ENCODE data around the gene CACNB1. TPM values are rescaled to one million over a fixed set of nuclear protein-coding genes. Genes with fewer than 3 reads are reported as not detected.

CACNB1 gene
- total and polyA plus RNA-seq, 2 experiments from 2014 or later = 1.9 to 4.2 TPM

- H3K36me3 ChIP-seq (replicated peaks; ENCODE audit: insufficient read depth, low read depth) = no peaks in the 10 kb centered on the region
- no peaks in the 10 kb centered on the region for H3K79me2 ChIP-seq
- DNase-seq (ENCODE audit: low spot score) = no peak
- H3K27me3 ChIP-seq = no peaks in the 10 kb centered on the region
- 95% methylated on average over 10 of the region's 10 CpGs for WGBS (ENCODE audit: low lambda C conversion rate, missing lambda C conversion rate)
- H3K27ac ChIP-seq = no peak overlapping the region
- H3K4me1 ChIP-seq (ENCODE audit: insufficient read depth) = no peaks in the 10 kb centered on the region
- H3K9me3 ChIP-seq (ENCODE audit: low read depth) = no peaks in the 10 kb centered on the region
- no peak overlapping the region for H3K4me2 ChIP-seq
- H4K20me1 ChIP-seq (ENCODE audit: insufficient read depth, poor library complexity, severe bottlenecking) = no peaks in the 10 kb centered on the region
- no peak overlapping the region for H3K4me3 ChIP-seq
- H2AFZ ChIP-seq = no peak overlapping the region
- TF ChIP-seq EZH2phosphoT487 (IDR thresholded peaks at IDR 0.05; ENCODE audit: low read depth, severe bottlenecking, unreplicated experiment) (no peak), EZH2 (IDR thresholded peaks at IDR 0.05; ENCODE audit: borderline replicate concordance) (no peak), CTCF (IDR thresholded peaks at IDR 0.05; ENCODE audit: poor library complexity) (no peak)
- H3K9me2 ChIP-seq (replicated peaks; ENCODE audit: insufficient read depth) = no peaks in the 10 kb centered on the region
Measured at GRCh38 chr17:39183720-39184119, 13.7 kb downstream of the CACNB1 start.

- H3K4me2 ChIP-seq = no peak overlapping the region
- no peaks in the 10 kb centered on the region for H3K79me2 ChIP-seq
- DNase-seq (ENCODE audit: low spot score) = no peak
- no peaks in the 10 kb centered on the region for H3K9me2 ChIP-seq (replicated peaks; ENCODE audit: insufficient read depth)
- TF ChIP-seq EZH2 (IDR thresholded peaks at IDR 0.05; ENCODE audit: borderline replicate concordance) = no peak
- TF ChIP-seq CTCF (IDR thresholded peaks at IDR 0.05; ENCODE audit: poor library complexity) = no peak
- TF ChIP-seq EZH2phosphoT487 (IDR thresholded peaks at IDR 0.05; ENCODE audit: low read depth, severe bottlenecking, unreplicated experiment) = no peak
- no peak overlapping the region for H2AFZ ChIP-seq
- H4K20me1 ChIP-seq (ENCODE audit: insufficient read depth, poor library complexity, severe bottlenecking) = no peaks in the 10 kb centered on the region
- no peaks in the 10 kb centered on the region for H3K36me3 ChIP-seq (replicated peaks; ENCODE audit: insufficient read depth, low read depth)
- no peak overlapping the region for H3K27ac ChIP-seq
- H3K4me1 ChIP-seq (ENCODE audit: insufficient read depth) = no peaks in the 10 kb centered on the region
- H3K4me3 ChIP-seq = no peak overlapping the region
- H3K9me3 ChIP-seq (ENCODE audit: low read depth) = no peaks in the 10 kb centered on the region
- 95% methylated on average over 5 of the region's 5 CpGs for WGBS (ENCODE audit: low lambda C conversion rate, missing lambda C conversion rate)
- H3K27me3 ChIP-seq = no peaks in the 10 kb centered on the region
Measured at GRCh38 chr17:39183045-39183444, 14.4 kb downstream of the CACNB1 start.

- Histone ChIP-seq H3K79me2 (no peaks in the 10 kb centered on the region), H3K27ac (no peak overlapping the region), H3K36me3 (replicated peaks; ENCODE audit: insufficient read depth, low read depth) (no peaks in the 10 kb centered on the region), H2AFZ (no peak overlapping the region), H3K9me3 (ENCODE audit: low read depth) (no peaks in the 10 kb centered on the region), H3K4me2 (no peak overlapping the region), H3K4me1 (ENCODE audit: insufficient read depth) (no peaks in the 10 kb centered on the region), H3K4me3 (no peak overlapping the region), H3K27me3 (no peaks in the 10 kb centered on the region), H3K9me2 (replicated peaks; ENCODE audit: insufficient read depth) (no peaks in the 10 kb centered on the region), H4K20me1 (ENCODE audit: insufficient read depth, poor library complexity, severe bottlenecking) (no peaks in the 10 kb centered on the region)
- no peak for TF ChIP-seq EZH2 (IDR thresholded peaks at IDR 0.05; ENCODE audit: borderline replicate concordance)
- TF ChIP-seq CTCF (IDR thresholded peaks at IDR 0.05; ENCODE audit: poor library complexity) = no peak
- TF ChIP-seq EZH2phosphoT487 (IDR thresholded peaks at IDR 0.05; ENCODE audit: low read depth, severe bottlenecking, unreplicated experiment) = no peak
- DNase-seq (ENCODE audit: low spot score) = no peak
- WGBS (ENCODE audit: low lambda C conversion rate, missing lambda C conversion rate) = 92% methylated on average over 5 of the region's 5 CpGs
Measured at GRCh38 chr17:39181303-39181702, 16.2 kb downstream of the CACNB1 start.

GRCh38 chr17:39178536-39178935 is 18.9 kb downstream of the CACNB1 start:
- H3K9me3 ChIP-seq (ENCODE audit: low read depth) = no peaks in the 10 kb centered on the region
- H3K36me3 ChIP-seq (replicated peaks; ENCODE audit: insufficient read depth, low read depth) = no peaks in the 10 kb centered on the region
- no peak overlapping the region for H2AFZ ChIP-seq
- no peak for DNase-seq (ENCODE audit: low spot score)
- TF ChIP-seq EZH2phosphoT487 (IDR thresholded peaks at IDR 0.05; ENCODE audit: low read depth, severe bottlenecking, unreplicated experiment) (no peak), EZH2 (IDR thresholded peaks at IDR 0.05; ENCODE audit: borderline replicate concordance) (no peak), CTCF (IDR thresholded peaks at IDR 0.05; ENCODE audit: poor library complexity) (no peak)
- H3K4me3 ChIP-seq = no peak overlapping the region
- 65% methylated on average over 4 of the region's 4 CpGs for WGBS (ENCODE audit: low lambda C conversion rate, missing lambda C conversion rate)
- no peaks in the 10 kb centered on the region for H3K27me3 ChIP-seq
- H3K9me2 ChIP-seq (replicated peaks; ENCODE audit: insufficient read depth) = no peaks in the 10 kb centered on the region
- H3K79me2 ChIP-seq = no peaks in the 10 kb centered on the region
- no peaks in the 10 kb centered on the region for H3K4me1 ChIP-seq (ENCODE audit: insufficient read depth)
- H4K20me1 ChIP-seq (ENCODE audit: insufficient read depth, poor library complexity, severe bottlenecking) = no peaks in the 10 kb centered on the region
- no peak overlapping the region for H3K4me2 ChIP-seq
- H3K27ac ChIP-seq = peak overlapping the region; percentile 52

Data from hepatocyte (in vitro differentiated cells).